Measurements from ENCODE around the gene TBC1D30. TPM values are rescaled to one million over a fixed set of nuclear protein-coding genes. Genes with fewer than 3 reads are reported as not detected.
"Not testable (repeated sequence)": the region's sequence is repeated elsewhere in the genome, so short reads cannot be mapped to it uniquely, and the experiment has no call there.

The TBC1D30 gene, protein sequence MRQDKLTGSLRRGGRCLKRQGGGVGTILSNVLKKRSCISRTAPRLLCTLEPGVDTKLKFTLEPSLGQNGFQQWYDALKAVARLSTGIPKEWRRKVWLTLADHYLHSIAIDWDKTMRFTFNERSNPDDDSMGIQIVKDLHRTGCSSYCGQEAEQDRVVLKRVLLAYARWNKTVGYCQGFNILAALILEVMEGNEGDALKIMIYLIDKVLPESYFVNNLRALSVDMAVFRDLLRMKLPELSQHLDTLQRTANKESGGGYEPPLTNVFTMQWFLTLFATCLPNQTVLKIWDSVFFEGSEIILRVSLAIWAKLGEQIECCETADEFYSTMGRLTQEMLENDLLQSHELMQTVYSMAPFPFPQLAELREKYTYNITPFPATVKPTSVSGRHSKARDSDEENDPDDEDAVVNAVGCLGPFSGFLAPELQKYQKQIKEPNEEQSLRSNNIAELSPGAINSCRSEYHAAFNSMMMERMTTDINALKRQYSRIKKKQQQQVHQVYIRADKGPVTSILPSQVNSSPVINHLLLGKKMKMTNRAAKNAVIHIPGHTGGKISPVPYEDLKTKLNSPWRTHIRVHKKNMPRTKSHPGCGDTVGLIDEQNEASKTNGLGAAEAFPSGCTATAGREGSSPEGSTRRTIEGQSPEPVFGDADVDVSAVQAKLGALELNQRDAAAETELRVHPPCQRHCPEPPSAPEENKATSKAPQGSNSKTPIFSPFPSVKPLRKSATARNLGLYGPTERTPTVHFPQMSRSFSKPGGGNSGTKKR
- polyA plus RNA-seq (2013, experiment 1 of 2): 1.7 TPM
- polyA plus RNA-seq (2013, experiment 2 of 2): 1.9 TPM

DNA sequence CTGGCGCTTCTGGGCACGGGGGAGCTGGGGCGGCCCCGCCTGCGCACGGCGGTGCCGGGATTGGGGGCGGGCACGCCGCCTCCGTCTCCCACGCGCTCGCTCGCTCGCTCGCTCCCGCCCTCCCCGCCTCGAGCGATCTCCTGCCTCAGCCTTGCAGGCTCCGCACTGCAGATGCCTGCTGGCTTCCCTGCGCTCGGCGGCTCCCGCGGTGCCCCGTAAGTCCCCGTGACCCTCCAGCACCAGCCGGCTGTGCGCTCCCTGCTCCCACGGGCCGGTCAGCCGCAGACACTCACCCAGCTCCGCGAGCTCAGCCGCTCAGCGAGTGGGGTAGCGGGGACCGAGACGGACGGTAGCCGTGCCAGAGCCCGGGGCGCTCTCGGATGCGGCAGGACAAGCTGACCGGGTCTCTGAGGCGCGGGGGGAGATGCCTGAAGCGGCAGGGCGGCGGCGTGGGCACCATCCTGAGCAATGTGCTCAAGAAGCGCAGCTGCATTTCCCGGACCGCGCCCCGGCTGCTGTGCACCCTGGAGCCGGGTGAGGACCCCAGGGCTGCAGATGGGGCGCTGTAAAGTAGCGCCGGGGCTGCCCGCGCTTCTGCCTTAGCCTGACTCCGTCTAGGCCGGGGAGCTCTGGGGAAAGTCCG, at the start of gene TBC1D30:
TSS of gene TBC1D30 (plus strand) at position 148 of the 643 bp plus-strand sequence. CDS start at position 381, 233 bp downstream.
- Histone ChIP-seq H2AK5ac (ENCODE audit: low read depth, low read length) (no peak within 1 kb of the TSS), H3K79me1 (ENCODE audit: low read depth, low read length) (peaks cover 6% of the 10 kb centered on the region), H3K4me1 (ENCODE audit: control insufficient read depth in 2 of 2, insufficient read depth in 1 of 2, low read depth in 1 of 2, low read length in 2 of 2) (peaks cover 9 to 15% of the 10 kb centered on the region in 2 donors), H4K8ac (ENCODE audit: low read depth, low read length) (no peak within 1 kb of the TSS), H3K4me3 (ENCODE audit: low read length in 2 of 2) (peak within 1 kb of the TSS; percentile 36 to 70), H2BK15ac (ENCODE audit: low read length) (no peak within 1 kb of the TSS), H3K27ac (replicated peaks; ENCODE audit: low read length) (no peak within 1 kb of the TSS), H3K36me3 (replicated peaks in 1 of 2; ENCODE audit: control insufficient read depth in 2 of 2, insufficient read depth in 2 of 2, low read length in 2 of 2) (no peaks in the 10 kb centered on the region), H2AFZ (ENCODE audit: low read length) (peak within 1 kb of the TSS; percentile 91), H2BK120ac (ENCODE audit: low read depth, low read length) (no peak within 1 kb of the TSS), H2BK5ac (ENCODE audit: low read length) (no peak within 1 kb of the TSS), H3K4ac (ENCODE audit: low read length) (no peak within 1 kb of the TSS), H3K18ac (ENCODE audit: low read length) (peak within 1 kb of the TSS; percentile 48), H3K9me3 (replicated peaks in 1 of 2; ENCODE audit: control insufficient read depth in 2 of 2, insufficient read depth in 1 of 2, low read depth in 1 of 2, low read length in 2 of 2) (peaks cover 7 to 16% of the 10 kb centered on the region in 2 donors), H3K9ac (ENCODE audit: low read depth, low read length, poor library complexity) (peak within 1 kb of the TSS; percentile 63), H3K14ac (ENCODE audit: low read length) (peak within 1 kb of the TSS; percentile 82), H3K4me2 (ENCODE audit: insufficient read depth, low read length, poor library complexity, severe bottlenecking) (peak within 1 kb of the TSS; percentile 100), H4K91ac (ENCODE audit: low read depth, low read length, poor library complexity) (no peak within 1 kb of the TSS), H3K27me3 (ENCODE audit: control insufficient read depth in 3 of 3, insufficient read depth in 3 of 3, low read depth in 1 of 3, low read length in 3 of 3) (peaks cover 14 to 50% (median 31%) of the 10 kb centered on the region in 3 experiments), H2BK12ac (ENCODE audit: low read length) (peak within 1 kb of the TSS; percentile 58), H3K23ac (ENCODE audit: low read depth, low read length, poor library complexity) (peak within 1 kb of the TSS; percentile 98)
- no CpG with 5 or more reads among the region's 69 CpGs for WGBS, 2 donors (ENCODE audit: extremely low coverage in 2 of 2, insufficient read length in 2 of 2, insufficient replicate concordance in 1 of 2)
- DNase-seq (ENCODE audit: low spot score): peak; percentile 43

DNA sequence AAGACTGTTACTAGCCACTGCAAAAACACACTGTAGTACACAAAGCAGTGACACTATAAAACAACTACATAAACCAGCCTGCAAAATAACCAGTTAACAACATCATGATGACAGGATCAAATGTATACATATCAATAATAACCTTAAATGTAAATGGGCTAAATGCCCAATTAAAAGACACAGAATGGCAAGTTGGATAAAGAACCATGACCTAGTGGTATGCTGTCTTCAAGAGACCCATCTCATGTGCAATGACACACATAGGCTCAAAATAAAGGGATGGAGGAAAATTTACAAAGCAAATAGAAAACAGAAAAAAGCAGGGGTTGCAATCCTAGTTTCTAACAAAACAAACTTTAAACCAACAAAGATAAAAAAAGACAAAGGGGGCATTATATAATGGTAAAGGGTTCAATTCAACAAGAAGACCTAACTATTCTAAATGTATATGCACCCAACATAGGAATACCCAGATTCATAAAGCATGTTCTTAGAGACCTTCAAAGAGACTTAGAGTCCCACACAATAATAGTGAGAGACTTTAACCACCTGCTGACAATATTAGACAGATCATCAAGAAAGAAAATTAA, 49.2 kb upstream of the TBC1D30 start:
- not testable (repeated sequence) for H2AK5ac ChIP-seq (ENCODE audit: low read depth, low read length); H2BK120ac ChIP-seq (ENCODE audit: low read depth, low read length); H2BK15ac ChIP-seq (ENCODE audit: low read length); H3K9ac ChIP-seq (ENCODE audit: low read depth, low read length, poor library complexity); H3K36me3 ChIP-seq (replicated peaks in 1 of 2; ENCODE audit: control insufficient read depth in 2 of 2, insufficient read depth in 2 of 2, low read length in 2 of 2); H2BK5ac ChIP-seq (ENCODE audit: low read length); H3K4me3 ChIP-seq (ENCODE audit: low read length in 2 of 2); H3K4ac ChIP-seq (ENCODE audit: low read length); H3K9me3 ChIP-seq (replicated peaks in 1 of 2; ENCODE audit: control insufficient read depth in 2 of 2, insufficient read depth in 1 of 2, low read depth in 1 of 2, low read length in 2 of 2); H3K4me1 ChIP-seq (ENCODE audit: control insufficient read depth in 2 of 2, insufficient read depth in 1 of 2, low read depth in 1 of 2, low read length in 2 of 2); H3K27ac ChIP-seq (replicated peaks; ENCODE audit: low read length); DNase-seq (ENCODE audit: low spot score); H3K14ac ChIP-seq (ENCODE audit: low read length); H3K18ac ChIP-seq (ENCODE audit: low read length); H3K23ac ChIP-seq (ENCODE audit: low read depth, low read length, poor library complexity); H3K79me1 ChIP-seq (ENCODE audit: low read depth, low read length); H3K4me2 ChIP-seq (ENCODE audit: insufficient read depth, low read length, poor library complexity, severe bottlenecking); H4K8ac ChIP-seq (ENCODE audit: low read depth, low read length); H2BK12ac ChIP-seq (ENCODE audit: low read length); H4K91ac ChIP-seq (ENCODE audit: low read depth, low read length, poor library complexity); H2AFZ ChIP-seq (ENCODE audit: low read length)
- peaks cover 0 to 28% (median 0%) of the 10 kb centered on the region in 3 experiments for H3K27me3 ChIP-seq (ENCODE audit: control insufficient read depth in 3 of 3, insufficient read depth in 3 of 3, low read depth in 1 of 3, low read length in 3 of 3)

DNA sequence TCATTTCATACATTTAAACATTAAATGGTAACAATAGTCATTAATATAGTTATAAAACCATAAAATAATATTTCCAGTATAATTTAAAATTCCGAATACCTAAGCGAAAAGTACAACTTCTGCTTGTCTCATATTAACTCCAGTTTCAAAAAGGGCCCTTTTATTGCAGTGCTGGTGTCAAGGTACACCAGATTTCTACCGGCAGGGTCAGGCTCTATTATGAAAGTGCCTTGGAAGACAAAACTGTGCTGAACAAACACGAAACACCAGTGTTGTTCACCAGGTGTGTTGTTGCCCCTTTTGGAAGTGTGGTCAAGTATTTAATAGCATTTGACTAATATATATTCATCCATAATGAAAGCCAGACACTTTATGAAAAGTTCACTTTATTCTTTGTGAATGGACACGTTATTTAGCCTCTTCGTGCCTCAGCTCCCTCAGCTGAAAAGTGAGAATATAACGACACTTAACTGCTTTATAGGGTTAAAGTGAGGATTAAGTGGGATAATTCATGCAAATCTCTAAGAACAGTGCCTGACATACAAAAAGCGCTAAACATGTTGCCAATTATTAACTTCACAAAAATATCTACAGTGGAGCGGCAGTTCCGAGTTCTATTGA, 45.0 kb upstream of the TBC1D30 start:
- Histone ChIP-seq H2BK5ac (ENCODE audit: low read length) (no peak overlapping the region), H3K9me3 (replicated peaks in 1 of 2; ENCODE audit: control insufficient read depth in 2 of 2, insufficient read depth in 1 of 2, low read depth in 1 of 2, low read length in 2 of 2) (peaks cover 0 to 8% of the 10 kb centered on the region in 2 donors), H2AK5ac (ENCODE audit: low read depth, low read length) (no peak overlapping the region), H3K4me3 (ENCODE audit: low read length in 2 of 2) (no peak overlapping the region), H3K4me1 (ENCODE audit: control insufficient read depth in 2 of 2, insufficient read depth in 1 of 2, low read depth in 1 of 2, low read length in 2 of 2) (peaks cover 7 to 8% of the 10 kb centered on the region in 2 donors), H3K4me2 (ENCODE audit: insufficient read depth, low read length, poor library complexity, severe bottlenecking) (no peak overlapping the region), H2AFZ (ENCODE audit: low read length) (no peak overlapping the region), H3K27me3 (ENCODE audit: control insufficient read depth in 3 of 3, insufficient read depth in 3 of 3, low read depth in 1 of 3, low read length in 3 of 3) (peaks cover 0 to 67% (median 9%) of the 10 kb centered on the region in 3 experiments), H2BK12ac (ENCODE audit: low read length) (no peak overlapping the region), H3K14ac (ENCODE audit: low read length) (no peak overlapping the region), H3K27ac (replicated peaks; ENCODE audit: low read length) (no peak overlapping the region), H3K4ac (ENCODE audit: low read length) (no peak overlapping the region), H2BK15ac (ENCODE audit: low read length) (no peak overlapping the region), H3K36me3 (replicated peaks in 1 of 2; ENCODE audit: control insufficient read depth in 2 of 2, insufficient read depth in 2 of 2, low read length in 2 of 2) (no peaks in the 10 kb centered on the region), H4K91ac (ENCODE audit: low read depth, low read length, poor library complexity) (no peak overlapping the region), H3K18ac (ENCODE audit: low read length) (no peak overlapping the region), H3K9ac (ENCODE audit: low read depth, low read length, poor library complexity) (no peak overlapping the region), H2BK120ac (ENCODE audit: low read depth, low read length) (no peak overlapping the region), H4K8ac (ENCODE audit: low read depth, low read length) (no peak overlapping the region), H3K23ac (ENCODE audit: low read depth, low read length, poor library complexity) (no peak overlapping the region), H3K79me1 (ENCODE audit: low read depth, low read length) (no peaks in the 10 kb centered on the region)
- DNase-seq (ENCODE audit: low spot score): no peak
- WGBS, 2 donors (ENCODE audit: extremely low coverage in 2 of 2, insufficient read length in 2 of 2, insufficient replicate concordance in 1 of 2): no CpG with 5 or more reads among the region's 10 CpGs
